ENCODE measurements around the gene SLC16A13. TPM values are rescaled to one million over a fixed set of nuclear protein-coding genes. Genes with fewer than 3 reads are reported as not detected.

The SLC16A13 gene
- total RNA-seq, 2 experiments from 2014 or later: 4.8 to 5.9 TPM

GRCh38 chr17:6998855-6999508 lies 36.8 kb upstream of the SLC16A13 start:
- Mint-ChIP-seq H3K27me3 (no peaks in the 10 kb centered on the region), H3K27ac (no peak overlapping the region), H3K36me3 (ENCODE audit: low read depth) (peaks cover 26% of the 10 kb centered on the region), H3K9me3 (no peaks in the 10 kb centered on the region), H3K4me3 (no peak overlapping the region), H3K4me1 (ENCODE audit: low read depth) (peaks cover 4% of the 10 kb centered on the region)
- ChIA-PET POLR2A (interaction anchor here (1.3 kb wide), 1 partner anchor 9 kb away, joined by 3 read pairs; no protein-coding TSS in a partner anchor), CTCF (interaction anchor here (1.7 to 14.2 kb wide), 2 partner anchors 72 to 81 kb away, joined by 4 to 284 read pairs; no protein-coding TSS in a partner anchor)
- TF ChIP-seq CTCF (IDR thresholded peaks at IDR 0.05): no peak
- DNase-seq (no peak), ATAC-seq (no peak)
- intact Hi-C loops (cut with micrococcal nuclease): no loop called here

DNA sequence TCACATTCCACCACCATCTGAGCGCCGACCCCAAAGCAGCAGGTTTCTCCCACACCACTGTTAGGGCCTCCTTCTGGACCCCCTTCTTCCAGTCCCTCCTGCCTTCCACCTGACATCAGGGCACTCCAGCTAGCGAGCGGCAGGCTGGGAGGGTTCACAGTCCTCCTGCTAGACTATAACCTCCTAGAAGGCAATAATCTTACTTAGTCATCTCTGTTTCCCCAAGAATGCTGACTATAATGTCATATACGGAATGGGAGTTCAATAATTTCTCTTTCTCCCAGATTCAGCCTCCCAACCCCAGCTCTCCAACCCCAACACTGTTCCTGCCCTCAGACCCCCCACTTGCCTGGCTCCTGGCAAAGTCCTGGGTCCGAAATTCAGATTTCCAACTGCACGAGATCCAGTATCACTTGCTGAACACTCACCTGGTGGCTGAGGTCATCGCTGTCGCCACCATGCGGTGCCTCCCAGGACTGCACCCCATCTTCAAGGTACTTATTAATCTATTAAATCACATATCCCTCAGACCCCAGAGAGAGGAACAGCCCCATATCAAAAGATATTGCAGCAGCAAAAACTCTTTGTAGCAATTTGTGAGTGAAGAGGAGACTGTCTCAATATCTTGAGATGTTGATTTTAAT lies 34.4 kb upstream of the SLC16A13 start:
- Mint-ChIP-seq H3K4me3 (no peak overlapping the region), H3K27ac (no peak overlapping the region), H3K9me3 (no peaks in the 10 kb centered on the region), H3K4me1 (ENCODE audit: low read depth) (peaks cover 10% of the 10 kb centered on the region), H3K27me3 (no peaks in the 10 kb centered on the region), H3K36me3 (ENCODE audit: low read depth) (peaks cover 29% of the 10 kb centered on the region)
- ATAC-seq (no peak), DNase-seq (peak; percentile 71)
- ChIA-PET CTCF (interaction anchor here (0.9 to 14.2 kb wide), 4 partner anchors 19 to 91 kb away, joined by 3 to 284 read pairs (median 72); no protein-coding TSS in a partner anchor), POLR2A (no interaction called here)
- TF ChIP-seq CTCF (IDR thresholded peaks at IDR 0.05): peak; percentile 60
- intact Hi-C loops (cut with micrococcal nuclease): no loop called here

DNA sequence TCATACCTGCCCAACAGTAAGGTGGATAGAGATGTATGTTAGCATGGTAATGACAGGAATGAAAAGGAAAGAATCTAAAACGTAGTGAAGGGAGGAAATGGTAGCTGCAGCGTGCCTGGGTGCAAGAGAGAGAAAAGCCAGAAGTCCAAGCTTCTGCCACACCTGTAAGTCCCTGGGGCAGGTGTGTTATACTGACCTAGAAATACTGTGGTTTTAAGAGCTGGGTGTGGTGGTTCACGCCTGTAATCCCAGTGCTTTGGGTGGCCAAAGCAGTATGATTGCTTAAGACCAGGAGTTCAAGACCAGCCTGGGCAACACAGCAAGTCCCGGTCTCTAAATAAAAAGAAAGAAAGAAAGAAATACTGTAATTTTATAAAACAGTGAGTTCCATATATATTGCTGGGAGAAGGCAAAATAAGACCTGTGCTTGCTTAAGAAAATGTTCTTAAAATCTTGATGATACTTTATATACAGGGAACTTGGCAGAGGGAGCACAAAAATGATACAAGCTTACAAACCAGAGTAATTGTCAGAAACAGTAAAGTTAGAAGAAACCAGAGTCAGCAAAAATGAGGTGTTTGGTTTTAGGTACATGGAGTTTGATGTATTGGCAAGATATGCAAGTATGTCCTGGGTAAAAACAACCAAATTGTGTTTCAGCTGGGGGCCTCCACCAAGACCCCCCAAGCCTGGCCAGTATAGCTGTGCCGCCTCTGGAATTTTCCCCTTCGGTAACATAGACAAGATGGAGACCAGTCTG lies 33.3 kb upstream of the SLC16A13 start:
- Mint-ChIP-seq H3K36me3 (ENCODE audit: low read depth) (peaks cover 23% of the 10 kb centered on the region), H3K4me3 (no peak overlapping the region), H3K4me1 (ENCODE audit: low read depth) (peaks cover 15% of the 10 kb centered on the region), H3K27me3 (no peaks in the 10 kb centered on the region), H3K9me3 (no peaks in the 10 kb centered on the region), H3K27ac (no peak overlapping the region)
- ChIA-PET CTCF (interaction anchor here (0.6 to 14.2 kb wide), 10 partner anchors 16 to 159 kb away, joined by 3 to 284 read pairs (median 19); no protein-coding TSS in a partner anchor), POLR2A (no interaction called here)
- ATAC-seq (no peak), DNase-seq (no peak)
- TF ChIP-seq CTCF (IDR thresholded peaks at IDR 0.05): no peak
- intact Hi-C loops (cut with micrococcal nuclease): no loop called here

- no peak for TF ChIP-seq CTCF (IDR thresholded peaks at IDR 0.05)
- DNase-seq (no peak), ATAC-seq (no peak)
- ChIA-PET CTCF (interaction anchor here (0.7 to 14.2 kb wide), 27 partner anchors 9 to 337 kb away, joined by 3 to 284 read pairs (median 7); partner anchors contain the start of gene RNASEK), POLR2A (interaction anchor here (1.0 to 1.4 kb wide), 4 partner anchors 81 to 160 kb away, joined by 3 to 9 read pairs (median 3); no protein-coding TSS in a partner anchor)
- intact Hi-C loops (cut with micrococcal nuclease): loop anchor here (2.0 kb wide), 1 partner anchor 93 kb away; no protein-coding TSS in a partner anchor
- no peak overlapping the region for H3K4me3 Mint-ChIP-seq
- H3K36me3 Mint-ChIP-seq (ENCODE audit: low read depth): peaks cover 16% of the 10 kb centered on the region
- no peaks in the 10 kb centered on the region for H3K27me3 Mint-ChIP-seq
- H3K9me3 Mint-ChIP-seq: no peaks in the 10 kb centered on the region
- peaks cover 13% of the 10 kb centered on the region for H3K4me1 Mint-ChIP-seq (ENCODE audit: low read depth)
- no peak overlapping the region for H3K27ac Mint-ChIP-seq
These were observed 32.1 kb upstream of the SLC16A13 start for GRCh38 chr17:7003745-7004144.

Data from activated CD8-positive, alpha-beta T cell treated with anti-CD3 and anti-CD28 coated beads for 36 hours (primary cell).